Psoas muscle (tissue), 8 donors: Measurements from ENCODE around the gene UMAD1. TPM values are rescaled to one million over a fixed set of nuclear protein-coding genes. Genes with fewer than 3 reads are reported as not detected.

Source experiments
- ATAC-seq, 4 donors: fragments of 200-7000 bp; cut with Tn5 transposase; one replicate each; pipeline ENCODE4 v1.9.1; 2020; ENCODE audit warnings: moderate library complexity in 3 of 4, mild to moderate bottlenecking in 2 of 4
- DNase-seq, 2 donors: peaks; one replicate each; pipeline ENCODE4 v3.0.0-alpha.2; 2020
- H3K27ac ChIP-seq: fragments of 200-600 bp; one replicate; pipeline ENCODE4 v1.8.0; 2022
- H3K27me3 ChIP-seq, 3 donors: fragments of 200-600 bp in 1 of 3; one replicate each; pipeline versions ENCODE4 v1.6.1 to v1.8.0; 2013 to 2022; ENCODE audit warnings: low read length in 2 of 3, mild to moderate bottlenecking in 2 of 3, moderate library complexity in 1 of 3; ENCODE audit not compliant: insufficient read depth in 3 of 3
- H3K36me3 ChIP-seq, 2 donors: fragments of 200-600 bp in 1 of 2; one replicate each; pipeline versions ENCODE4 v1.6.1 to v1.8.0; 2013 to 2022; ENCODE audit warnings: low read depth in 1 of 2, mild to moderate bottlenecking in 1 of 2, moderate library complexity in 1 of 2; ENCODE audit not compliant: insufficient read depth in 1 of 2
- H3K4me1 ChIP-seq: fragments of 200-600 bp; one replicate; pipeline ENCODE4 v1.8.0; 2022
- H3K4me3 ChIP-seq: fragments of 200-600 bp; one replicate; pipeline ENCODE4 v1.8.0; 2022; ENCODE audit warnings: mild to moderate bottlenecking
- H3K9me3 ChIP-seq: fragments of 200-600 bp; one replicate; pipeline ENCODE4 v1.8.0; 2022
- CTCF ChIP-seq: fragments of 200-600 bp; IDR thresholded peaks from one replicate; pipeline ENCODE4 v1.8.0; 2022; ENCODE audit warnings: antibody characterized with exemption
- WGBS, 3 donors: extraction: QIAGEN DNeasy Blood & Tissue Kit; methylation state at CpG; one replicate each; pipeline versions ENCODE4 v1.1.6 to v1.1.7; 2013; 5-methylcytosine and 5-hydroxymethylcytosine counted together
- intact Hi-C, 2 donors: fragments of 100-400 bp; cut with DNase I; formaldehyde crosslinking; loops; one replicate each; pipeline versions ENCODE4 v1.11.0 to v1.14.2; 2022
- polyA plus RNA-seq, 3 donors: library from polyadenylated mRNA; stranded (reverse); fragments of 200-250 nt; gene quantifications; one replicate each; pipeline ENCODE4 v1.2.3, GENCODE V29; 2013
- total RNA-seq, 4 donors: library from RNA; stranded (reverse); fragmentation: NEBNext Ultra II Directional in 2 of 4; extraction: Animal tissue kit (Norgen Biotek cat#: 25700) in 2 of 4; gene quantifications; one replicate each; pipeline versions ENCODE4 v1.2.1 to v1.2.4, GENCODE V29; 2021 to 2023
- donor health status: healthy with polysubstance abuse.
- donor health status: DM: no; HTN: no; CAD: no; lungs with moderate emphysema.
- donor health status: Bipolar disorder and iron deficiency.
- donor health status: healthy.
- donor health status: DM: yes; HTN: yes; CAD: no.
- donor health status: DM: no; HTN: no; CAD: no.
- donor health status: DM: no; HTN: no; CAD: no.
- donor health status: DM: yes; HTN: yes; CAD: no.

Gene UMAD1
- total and polyA plus RNA-seq, 7 donors: 6.2 to 19.1 (median 12.3) TPM

- TF ChIP-seq CTCF: no peak
- 70 to 83% (median 70%) methylated on average over 1 of the region's 1 CpG for WGBS, 3 donors
- peak in 1 of 4 donors; percentile 16 for ATAC-seq
- H3K4me3 ChIP-seq: no peak overlapping the region
- no peaks in the 10 kb centered on the region for H3K36me3 ChIP-seq
- peaks cover 12% of the 10 kb centered on the region for H3K4me1 ChIP-seq
- no peak overlapping the region for H3K27ac ChIP-seq
- no peak for DNase-seq
- H3K27me3 ChIP-seq: no peaks in the 10 kb centered on the region
- intact Hi-C loops: no loop called here
- no peaks in the 10 kb centered on the region for H3K9me3 ChIP-seq
Observed at GRCh38 chr7:7720193-7720592, 79.6 kb downstream of the UMAD1 start.

GRCh38 chr7:7720750-7721621, 80.4 kb downstream of the UMAD1 start:
- Histone ChIP-seq H3K27ac (no peak overlapping the region), H3K4me3 (no peak overlapping the region), H3K9me3 (no peaks in the 10 kb centered on the region), H3K36me3 (no peaks in the 10 kb centered on the region), H3K27me3 (no peaks in the 10 kb centered on the region), H3K4me1 (peaks cover 12% of the 10 kb centered on the region)
- DNase-seq: no peak
- 90 to 94% (median 90%) methylated on average over 5 of the region's 5 CpGs for WGBS, 3 donors
- ATAC-seq: no peak
- TF ChIP-seq CTCF: no peak
- intact Hi-C loops: no loop called here

- Histone ChIP-seq H3K36me3 (no peaks in the 10 kb centered on the region), H3K27me3 (no peaks in the 10 kb centered on the region), H3K4me1 (peaks cover 10% of the 10 kb centered on the region), H3K9me3 (no peaks in the 10 kb centered on the region), H3K27ac (no peak overlapping the region), H3K4me3 (no peak overlapping the region)
- no peak for DNase-seq
- no peak for ATAC-seq
- intact Hi-C loops: no loop called here
- no peak for TF ChIP-seq CTCF
Observed at GRCh38 chr7:7731732-7732131, 91.2 kb downstream of the UMAD1 start.

GRCh38 chr7:7732621-7733281, 92.2 kb downstream of the UMAD1 start:
- H3K9me3 ChIP-seq: no peaks in the 10 kb centered on the region
- intact Hi-C loops: no loop called here
- H3K4me3 ChIP-seq: no peak overlapping the region
- H3K36me3 ChIP-seq: no peaks in the 10 kb centered on the region
- TF ChIP-seq CTCF: no peak
- no peaks in the 10 kb centered on the region for H3K27me3 ChIP-seq
- DNase-seq (no peak), ATAC-seq (no peak)
- H3K4me1 ChIP-seq: peaks cover 10% of the 10 kb centered on the region
- 44 to 56% (median 45%) methylated on average over 4 of the region's 4 CpGs for WGBS, 3 donors
- peak overlapping the region; percentile 46 for H3K27ac ChIP-seq
